ENCODE data around the gene HOXC12.

Gene HOXC12

GRCh38 chr12:53941187-53941586, 13.5 kb upstream of the HOXC12 start:
- DNase-seq, result no peak

- DNase-seq, result no peak
Observed at GRCh38 chr12:53941750-53942149, 13.0 kb upstream of the HOXC12 start.

- no peak for DNase-seq
Observed at GRCh38 chr12:53942467-53942997, 12.2 kb upstream of the HOXC12 start.

GRCh38 chr12:53944209-53944608, 10.5 kb upstream of the HOXC12 start:
- no peak for DNase-seq

GRCh38 chr12:53944907-53945847, 9.5 kb upstream of the HOXC12 start:
- DNase-seq, result no peak

- no peak for DNase-seq
Observed at GRCh38 chr12:53947743-53948142, 7.0 kb upstream of the HOXC12 start.

GRCh38 chr12:53948650-53949593, 5.8 kb upstream of the HOXC12 start:
- no peak for DNase-seq

- DNase-seq, result no peak
Observed at GRCh38 chr12:53949631-53950436, 4.9 kb upstream of the HOXC12 start.

GRCh38 chr12:53950437-53950773, 4.3 kb upstream of the HOXC12 start:
- DNase-seq, result no peak

GRCh38 chr12:53950789-53951576, 3.7 kb upstream of the HOXC12 start:
- DNase-seq, result no peak

GRCh38 chr12:53951577-53952334, 2.9 kb upstream of the HOXC12 start:
- no peak for DNase-seq

GRCh38 chr12:53952335-53952694, 2.4 kb upstream of the HOXC12 start:
- DNase-seq, result no peak

- no peak for DNase-seq
Observed at GRCh38 chr12:53952871-53953734, 1.6 kb upstream of the HOXC12 start.

GRCh38 chr12:53953831-53954693, 641 bp upstream of the HOXC12 start:
- no peak for DNase-seq

- no peak for DNase-seq
Observed at GRCh38 chr12:53955036-53955775, 503 bp downstream of the HOXC12 start.

- DNase-seq, result no peak
Observed at GRCh38 chr12:53955776-53956250, 1.1 kb downstream of the HOXC12 start.

GRCh38 chr12:53956251-53956887, 1.7 kb downstream of the HOXC12 start:
- DNase-seq, result peak; percentile 11

Data from GDM1 (cell line).